Mesothelial cell of epicardium (in vitro differentiated cells): ENCODE data around the gene TRAF3. TPM values are rescaled to one million over a fixed set of nuclear protein-coding genes. Genes with fewer than 3 reads are reported as not detected.

ENCODE experiments used
- DNase-seq, 2 experiments: peaks; one replicate each; pipeline ENCODE4 v3.0.0; 2021; ENCODE audit warnings: low spot score in 2 of 2; ENCODE audit not compliant: unreplicated experiment in 2 of 2
- H3K27ac Mint-ChIP-seq: 2 replicates; pipeline ENCODE4 v1.8.0; 2021; ENCODE audit warnings: mixed read lengths
- H3K27me3 Mint-ChIP-seq: 2 replicates; pipeline ENCODE4 v1.8.0; 2021; ENCODE audit warnings: low read depth, mixed read lengths
- H3K36me3 Mint-ChIP-seq: 2 replicates; pipeline ENCODE4 v1.8.0; 2021; ENCODE audit warnings: mixed read lengths
- H3K4me1 Mint-ChIP-seq: 2 replicates; pipeline ENCODE4 v1.8.0; 2021; ENCODE audit warnings: mixed read lengths
- H3K4me3 Mint-ChIP-seq: 2 replicates; pipeline ENCODE4 v1.8.0; 2021; ENCODE audit warnings: mild to moderate bottlenecking, moderate library complexity, mixed read lengths
- H3K9me3 Mint-ChIP-seq: 2 replicates; pipeline ENCODE4 v1.8.0; 2021; ENCODE audit warnings: mixed read lengths
- CTCF ChIP-seq: fragments of 200-600 bp; sonication (generic); IDR thresholded peaks from one replicate; pipeline ENCODE4 v1.5.0; 2021; ENCODE audit warnings: antibody characterized with exemption; ENCODE audit not compliant: unreplicated experiment
- total RNA-seq: library from RNA; stranded (reverse); gene quantifications from 3 replicates; pipeline ENCODE4 v1.2.1, GENCODE V29; 2021

TRAF3 gene
- total RNA-seq, 1 donor from 2014 or later = 26.4 TPM

- no peaks in the 10 kb centered on the region for H3K9me3 Mint-ChIP-seq
- no peak for TF ChIP-seq CTCF
- peaks cover 41% of the 10 kb centered on the region for H3K27me3 Mint-ChIP-seq
- no peak for DNase-seq
- peaks cover 4% of the 10 kb centered on the region for H3K36me3 Mint-ChIP-seq
- H3K27ac Mint-ChIP-seq = no peak overlapping the region
- peak overlapping the region; percentile 22 for H3K4me3 Mint-ChIP-seq
- H3K4me1 Mint-ChIP-seq = peaks cover 2% of the 10 kb centered on the region
These were observed 152.2 kb downstream of the TRAF3 start for GRCh38 chr14:102929241-102930137.

GRCh38 chr14:102930138-102930752 is 153.0 kb downstream of the TRAF3 start:
- TF ChIP-seq CTCF = no peak
- Mint-ChIP-seq H3K36me3 (peaks cover 9% of the 10 kb centered on the region), H3K4me1 (peaks cover 2% of the 10 kb centered on the region), H3K4me3 (no peak overlapping the region), H3K9me3 (no peaks in the 10 kb centered on the region), H3K27me3 (peaks cover 40% of the 10 kb centered on the region), H3K27ac (no peak overlapping the region)
- DNase-seq = no peak

GRCh38 chr14:102930753-102931579 is 153.7 kb downstream of the TRAF3 start:
- Mint-ChIP-seq H3K27me3 (peaks cover 37% of the 10 kb centered on the region), H3K9me3 (no peaks in the 10 kb centered on the region), H3K4me1 (peaks cover 2% of the 10 kb centered on the region), H3K4me3 (peak overlapping the region; percentile 15), H3K27ac (no peak overlapping the region), H3K36me3 (peaks cover 9% of the 10 kb centered on the region)
- DNase-seq = no peak
- no peak for TF ChIP-seq CTCF

GRCh38 chr14:102931580-102932285 is 154.5 kb downstream of the TRAF3 start:
- Mint-ChIP-seq H3K36me3 (peaks cover 9% of the 10 kb centered on the region), H3K4me3 (peak overlapping the region; percentile 15), H3K4me1 (peaks cover 2% of the 10 kb centered on the region), H3K27me3 (peaks cover 31% of the 10 kb centered on the region), H3K9me3 (no peaks in the 10 kb centered on the region), H3K27ac (no peak overlapping the region)
- no peak for DNase-seq
- no peak for TF ChIP-seq CTCF

GRCh38 chr14:102932484-102933248 is 155.4 kb downstream of the TRAF3 start:
- peaks cover 2% of the 10 kb centered on the region for H3K4me1 Mint-ChIP-seq
- DNase-seq = no peak
- no peak overlapping the region for H3K4me3 Mint-ChIP-seq
- H3K27ac Mint-ChIP-seq = no peak overlapping the region
- H3K27me3 Mint-ChIP-seq = peaks cover 26% of the 10 kb centered on the region
- peaks cover 14% of the 10 kb centered on the region for H3K36me3 Mint-ChIP-seq
- H3K9me3 Mint-ChIP-seq = no peaks in the 10 kb centered on the region
- no peak for TF ChIP-seq CTCF
